NCI-H146 (cell line): ENCODE measurements around the gene HOXA4.

ENCODE experiments used
- DNase-seq: peaks from one replicate; lab custom pipeline; 2025; lab: John Stamatoyannopoulos, UW

Gene HOXA4

GRCh38 chr7:27105301-27106031 is 25.1 kb downstream of the HOXA4 start:
- no peak for DNase-seq

DNA sequence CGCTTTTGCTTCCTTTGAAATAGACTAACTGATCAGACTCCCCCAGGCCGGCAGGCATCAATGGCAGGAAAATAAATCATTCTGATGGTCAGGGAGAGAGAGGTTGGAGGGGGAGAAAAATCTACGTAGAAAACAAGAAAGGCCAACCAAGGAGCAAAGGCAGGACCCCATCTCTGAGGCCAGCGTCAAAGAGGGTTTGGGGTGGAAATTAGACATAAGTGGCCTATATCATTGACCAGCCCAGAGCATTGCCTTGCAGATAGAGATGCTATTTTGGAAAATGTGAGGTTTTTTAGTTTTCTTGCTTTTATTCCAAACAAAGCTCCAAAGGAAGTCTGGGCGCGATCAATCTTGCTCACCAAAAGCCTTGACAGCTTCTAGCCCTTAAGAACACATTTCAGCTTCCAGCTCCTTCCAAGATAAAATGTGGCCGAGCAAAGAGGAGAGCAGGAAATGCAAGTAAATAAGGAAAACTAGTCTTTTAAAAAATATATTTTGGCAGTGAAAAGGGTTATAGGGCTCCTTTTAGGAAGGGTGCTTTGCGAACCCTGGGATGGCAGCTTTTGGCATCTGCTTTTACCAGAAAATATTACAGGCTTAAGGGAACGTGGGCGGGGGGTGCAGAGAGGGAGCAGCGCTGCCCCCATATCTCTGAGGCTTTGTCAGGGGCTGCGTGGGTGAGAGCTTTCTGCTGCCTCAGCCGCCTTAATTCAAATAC is 26.1 kb downstream of the HOXA4 start:
- no peak for DNase-seq

DNA sequence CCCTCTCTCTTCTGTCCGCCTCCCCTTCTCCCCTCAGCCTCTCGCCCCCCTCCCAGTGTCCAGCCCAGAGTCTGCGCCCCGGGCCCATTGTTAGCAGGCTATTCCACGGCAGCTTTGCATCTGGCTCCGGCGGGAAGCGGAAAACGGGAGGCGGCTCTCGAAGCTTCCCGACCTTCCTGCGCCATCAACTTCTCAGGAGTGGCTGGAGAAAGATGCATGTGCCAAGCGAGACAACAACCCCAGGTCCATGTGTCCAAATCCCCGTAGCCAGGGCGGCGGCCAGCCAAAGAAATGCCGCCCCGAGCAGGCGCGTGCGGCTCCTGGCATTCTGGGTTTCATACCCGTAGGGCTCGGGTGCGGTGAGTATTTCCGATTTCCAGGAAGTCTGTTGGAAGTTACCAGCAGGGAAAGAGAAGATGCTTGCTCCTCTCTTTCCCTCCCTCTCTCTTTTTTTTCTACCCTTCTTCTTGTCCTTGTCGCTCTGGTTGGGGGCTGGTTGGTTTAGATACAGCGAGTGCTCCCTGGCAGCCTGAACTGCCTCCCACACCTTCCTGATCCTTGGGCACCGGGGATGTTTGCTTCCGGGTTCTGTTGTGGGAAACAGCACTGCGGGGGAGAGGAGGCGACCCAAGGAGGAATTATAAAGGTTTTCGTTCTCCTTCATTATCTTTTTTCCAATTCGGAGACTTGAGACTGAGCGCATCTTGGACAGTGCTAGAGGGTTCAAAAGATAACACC is 26.9 kb downstream of the HOXA4 start:
- DNase-seq = no peak

- DNase-seq = no peak
Observed at GRCh38 chr7:27102581-27103442, 27.7 kb downstream of the HOXA4 start, which contains the start of gene HOXA2. Gene HOXA2, minus strand, starts transcription at chr7:27102683. Its CDS starts 183 bp downstream, at chr7:27102500.

- no peak for DNase-seq
Observed at GRCh38 chr7:27101957-27102580, 28.5 kb downstream of the HOXA4 start.

DNA sequence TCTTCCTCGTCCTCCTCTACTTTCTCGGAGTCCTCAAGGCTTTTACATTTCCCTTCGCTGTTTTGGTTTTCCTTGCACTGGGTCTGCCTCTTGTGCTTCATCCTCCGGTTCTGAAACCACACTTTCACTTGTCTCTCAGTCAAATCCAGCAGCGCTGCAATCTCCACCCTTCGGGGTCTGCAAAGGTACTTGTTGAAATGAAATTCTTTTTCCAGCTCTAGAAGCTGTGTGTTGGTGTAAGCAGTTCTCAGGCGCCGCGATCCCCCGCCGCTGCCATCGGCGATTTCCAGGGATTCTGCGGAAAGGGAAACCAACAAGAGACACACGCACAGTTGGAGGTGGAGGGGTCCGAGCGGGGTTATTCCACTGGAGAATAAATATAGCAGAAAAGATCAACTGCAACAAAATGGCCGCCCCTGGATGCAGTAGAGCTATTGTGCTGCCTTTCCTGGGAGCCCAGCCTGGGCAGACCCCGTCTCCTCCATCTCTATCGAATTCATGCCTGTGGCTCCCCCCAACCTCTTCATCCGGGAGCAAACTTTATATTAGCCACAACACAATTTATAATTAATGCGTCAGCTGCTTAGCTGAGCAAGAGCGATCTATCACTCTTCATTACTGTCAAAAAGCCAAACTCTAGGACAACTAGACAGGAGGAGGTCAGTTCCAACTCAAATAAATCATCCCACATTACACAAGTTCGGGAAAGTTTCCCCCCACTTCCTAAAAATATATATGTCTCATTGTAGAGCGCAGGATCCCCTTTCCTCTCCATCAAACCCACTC is 29.2 kb downstream of the HOXA4 start:
- DNase-seq = no peak

- no peak for DNase-seq
Observed at GRCh38 chr7:27100694-27101170, 29.8 kb downstream of the HOXA4 start.

GRCh38 chr7:27099453-27100370 is 30.8 kb downstream of the HOXA4 start:
- DNase-seq = no peak

- DNase-seq = no peak
Observed at GRCh38 chr7:27098578-27099451, 31.7 kb downstream of the HOXA4 start.

DNA sequence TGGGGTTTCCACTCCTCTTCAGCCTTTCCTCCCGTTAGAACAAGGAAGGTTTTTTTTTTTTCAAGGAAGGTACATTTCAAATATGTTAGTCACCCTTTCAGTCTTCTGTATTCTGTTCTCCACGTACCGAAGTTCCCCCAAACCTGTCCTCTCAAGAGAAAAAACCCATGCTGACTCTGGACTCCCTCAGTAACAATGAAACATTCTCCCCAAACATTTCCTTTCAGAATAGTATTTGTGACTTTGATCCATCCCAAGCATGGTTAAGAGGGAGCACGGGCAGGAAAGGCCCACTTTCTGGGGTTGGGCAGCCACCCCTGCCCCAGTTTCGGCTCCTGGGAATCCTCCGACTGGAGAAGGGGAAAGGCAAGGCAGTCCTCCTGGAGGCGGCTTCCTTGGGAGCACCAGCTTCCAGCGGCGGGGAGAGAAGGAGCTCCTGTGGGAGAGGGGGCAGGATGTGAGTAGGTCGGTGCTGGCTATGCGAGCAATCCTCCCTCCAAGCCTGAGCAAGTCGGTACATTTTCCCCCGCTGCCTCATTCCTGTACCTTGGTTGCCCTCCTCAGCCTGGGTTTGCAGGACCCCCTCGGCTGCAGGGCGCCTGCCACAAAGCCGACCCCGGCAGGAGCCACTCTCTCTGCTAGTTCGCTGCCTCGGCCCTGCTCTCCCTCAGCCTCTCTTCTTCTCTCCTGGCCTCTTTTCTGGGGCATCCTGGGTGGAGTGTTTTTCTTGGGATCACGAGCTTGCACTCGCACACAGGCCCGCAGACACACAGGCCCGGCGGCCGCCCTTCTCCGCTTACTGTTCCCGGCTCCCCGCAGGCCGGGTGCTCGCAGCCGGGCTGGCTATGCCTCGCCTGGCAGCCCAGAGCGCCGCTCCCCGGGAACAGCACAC is 32.6 kb downstream of the HOXA4 start:
- no peak for DNase-seq

GRCh38 chr7:27096768-27097514 is 33.6 kb downstream of the HOXA4 start:
- DNase-seq = peak; percentile 39

DNA sequence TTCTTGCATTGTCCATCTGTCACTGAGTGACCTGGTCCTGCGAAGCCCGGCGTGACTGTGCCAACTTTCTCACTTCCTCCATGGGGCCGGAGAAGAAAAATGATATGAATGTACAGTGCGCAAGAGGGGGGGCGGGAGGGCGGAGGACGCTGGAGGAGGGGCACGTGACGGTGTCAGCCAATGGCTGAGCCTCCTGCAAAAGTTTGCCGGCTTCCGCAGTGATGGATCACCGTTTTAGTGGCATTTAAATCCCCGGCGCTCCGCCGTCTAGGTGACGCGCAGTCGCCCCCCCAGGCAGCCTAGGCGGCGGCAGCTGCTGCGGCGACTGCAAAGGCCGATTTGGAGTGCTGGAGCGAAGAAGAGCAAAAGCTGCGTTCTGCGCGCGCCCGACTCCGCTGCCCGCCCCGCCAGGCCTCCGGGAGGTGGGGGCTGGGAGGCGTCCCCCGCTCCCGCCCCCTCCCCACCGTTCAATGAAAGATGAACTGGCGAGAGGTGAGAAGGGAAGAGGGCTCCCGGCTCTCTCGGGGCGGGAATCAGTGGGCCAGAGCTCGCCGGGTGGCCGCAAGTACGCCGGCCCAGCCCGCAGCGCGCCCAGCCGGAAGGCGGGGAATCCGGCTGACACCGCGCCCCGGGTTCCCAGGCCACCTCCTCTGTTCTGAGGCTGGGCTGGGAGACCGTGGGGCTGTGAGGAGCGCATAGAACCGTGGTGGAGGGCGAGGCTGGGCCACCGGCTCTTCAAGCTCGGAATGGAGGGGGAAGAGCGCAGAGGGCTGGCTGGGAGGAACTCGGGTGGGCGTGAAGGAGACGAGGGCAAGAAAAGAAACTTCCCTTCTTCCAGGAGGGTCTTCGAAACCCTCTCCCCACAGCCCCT is 34.4 kb downstream of the HOXA4 start, which contains the start of gene HOXA1:
HOXA1 (minus strand) TSS at position 104 of the 871 bp plus-strand sequence; CDS start at position 16, 88 bp downstream.
- peak; percentile 87 for DNase-seq

GRCh38 chr7:27095050-27095896 is 35.3 kb downstream of the HOXA4 start:
- no peak for DNase-seq

- DNase-seq = no peak
Observed at GRCh38 chr7:27094304-27095049, 36.1 kb downstream of the HOXA4 start.
